HepG2 (cell line): Measurements from ENCODE around the gene CERS4. TPM values are rescaled to one million over a fixed set of nuclear protein-coding genes. Genes with fewer than 3 reads are reported as not detected.

Source experiments
- BORCS8-MEF2B ChIP-seq: sonication (generic); formaldehyde crosslinking; IDR thresholded peaks from 2 replicates; pipeline ENCODE4 v1.8.0; 2022; ENCODE audit warnings: mild to moderate bottlenecking, missing genetic modification reagents
- KLF16 ChIP-seq, 2 experiments: sonication (generic) in 1 of 2; formaldehyde crosslinking in 1 of 2; IDR thresholded peaks; 2 replicates each; pipeline versions ENCODE4 v1.6.1 to v1.8.0; 2016 to 2023; ENCODE audit warnings: missing genetic modification reagents in 2 of 2, missing compliant biosample characterization in 1 of 2
- SRSF1 ChIP-seq: fragments of 200-400 bp; formaldehyde crosslinking; optimal IDR thresholded peaks from 2 replicates; pipeline ENCODE3; 2017; ENCODE audit warnings: mild to moderate bottlenecking, low read depth, low read length, moderate library complexity
- ZNF256 ChIP-seq: sonication (generic); formaldehyde crosslinking; conservative IDR thresholded peaks from 2 replicates; pipeline ENCODE4 v1.4.0; 2020; ENCODE audit warnings: missing genetic modification reagents
- ZNF296 ChIP-seq: sonication (generic); formaldehyde crosslinking; conservative IDR thresholded peaks from 2 replicates; pipeline ENCODE4 v1.5.0; 2020; ENCODE audit warnings: mild to moderate bottlenecking, missing genetic modification reagents
- polyA plus RNA-seq, 8 experiments: library from polyadenylated mRNA; depleted of rRNA in 3 of 8; stranded (reverse) in 7 of 8; unstranded in 1 of 8; fragments of >200 nt; fragmentation: Illumina TruSeq in 4 of 8; extraction: Trizol in 4 of 8; gene quantifications; 2 replicates each; pipeline versions ENCODE4 v1.2.1 to v1.2.3, GENCODE V29; 2011 to 2016; ENCODE audit warnings: low read depth in 4 of 8, missing spikeins in 1 of 8, mixed read lengths in 1 of 8; ENCODE audit not compliant: insufficient read depth in 1 of 8
- total RNA-seq, 5 experiments: library from RNA; depleted of rRNA; stranded (reverse); fragments of >200 nt; fragmentation: Illumina TruSeq; extraction: Trizol; gene quantifications; 2 replicates each; pipeline ENCODE4 v1.2.3, GENCODE V29; 2016; ENCODE audit warnings: low read depth in 1 of 5
- TF ChIP-seq, protein P1 (sequence below): sonication (generic); formaldehyde crosslinking; IDR thresholded peaks from 2 replicates; pipeline ENCODE4 v1.5.0; 2020; ENCODE audit warnings: missing genetic modification reagents
- TF ChIP-seq, protein P2 (sequence below): sonication (generic); formaldehyde crosslinking; IDR thresholded peaks from 2 replicates; pipeline ENCODE4 v1.5.1; 2020; ENCODE audit warnings: mild to moderate bottlenecking, missing genetic modification reagents, borderline replicate concordance
- TF ChIP-seq, protein P3 (sequence below): sonication (generic); formaldehyde crosslinking; IDR thresholded peaks from 2 replicates; pipeline ENCODE4 v1.8.0; 2022; ENCODE audit warnings: missing genetic modification reagents, mild to moderate bottlenecking, borderline replicate concordance
- TF ChIP-seq, protein P4 (sequence below), 2 experiments: fragments of 450-650 bp in 1 of 2; sonication (generic) in 1 of 2; formaldehyde crosslinking in 1 of 2; IDR thresholded peaks; 2 replicates each; pipeline versions ENCODE4 v1.6.1 to v1.8.0; 2016 to 2022; ENCODE audit warnings: antibody characterized with exemption in 1 of 2, mild to moderate bottlenecking in 1 of 2, missing genetic modification reagents in 1 of 2

Gene CERS4
- total and polyA plus RNA-seq, 2 of the 13 experiments (the other 11 are each of a cell fraction or from before 2014, with no cell fraction given) = 74.7 to 83.5 TPM

DNA sequence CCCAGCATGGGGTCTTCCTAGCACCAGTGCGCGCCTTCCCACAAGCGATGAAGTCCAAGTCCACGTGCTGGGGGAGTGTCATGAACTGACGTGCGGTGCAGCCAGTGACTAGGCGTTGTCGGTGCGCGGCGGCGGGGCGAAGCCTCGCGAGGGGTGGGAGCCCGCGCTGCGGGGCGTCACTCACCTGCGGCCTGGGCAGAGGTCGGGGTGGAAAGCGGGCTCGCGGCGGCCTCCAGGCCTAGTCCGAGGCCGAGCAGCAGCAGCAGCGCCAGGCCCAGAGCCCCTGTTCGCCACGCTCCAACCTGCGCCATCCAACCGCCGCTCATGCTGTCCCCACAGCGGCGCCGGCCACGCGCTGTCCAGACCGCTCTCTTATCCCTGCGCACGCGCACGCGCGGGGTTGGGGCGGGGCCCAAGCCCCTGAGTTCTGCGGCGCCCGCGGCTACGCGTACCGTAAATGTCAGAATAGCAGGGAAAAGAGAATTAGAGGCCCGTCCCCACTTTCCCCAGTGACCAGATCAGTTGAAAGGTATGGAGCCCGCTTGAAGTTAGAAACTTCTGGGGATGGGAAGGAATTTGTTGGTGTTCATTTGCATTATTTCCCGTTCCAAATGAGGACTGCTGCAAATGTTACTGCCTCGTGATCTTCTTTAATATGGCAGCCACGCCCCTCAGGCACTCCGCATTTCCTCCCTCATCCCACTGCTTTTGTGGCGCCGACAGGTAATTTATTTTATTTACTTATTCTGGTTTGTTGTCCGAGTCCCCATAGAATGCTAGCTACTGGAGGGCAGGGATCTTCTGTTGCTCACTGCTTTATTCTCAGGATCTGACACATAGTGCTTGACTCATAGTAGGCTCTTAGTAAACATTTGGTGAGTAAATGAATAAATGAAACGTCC, 99.0 kb downstream of the CERS4 start, which contains the start of gene CD320 (continued):
- TF ChIP-seq, protein P1, sequence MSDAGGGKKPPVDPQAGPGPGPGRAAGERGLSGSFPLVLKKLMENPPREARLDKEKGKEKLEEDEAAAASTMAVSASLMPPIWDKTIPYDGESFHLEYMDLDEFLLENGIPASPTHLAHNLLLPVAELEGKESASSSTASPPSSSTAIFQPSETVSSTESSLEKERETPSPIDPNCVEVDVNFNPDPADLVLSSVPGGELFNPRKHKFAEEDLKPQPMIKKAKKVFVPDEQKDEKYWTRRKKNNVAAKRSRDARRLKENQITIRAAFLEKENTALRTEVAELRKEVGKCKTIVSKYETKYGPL (CRISPR knock-in tag) = peak; percentile 85; the same call in 1 of the 2 replicates
- TF ChIP-seq, protein P2, sequence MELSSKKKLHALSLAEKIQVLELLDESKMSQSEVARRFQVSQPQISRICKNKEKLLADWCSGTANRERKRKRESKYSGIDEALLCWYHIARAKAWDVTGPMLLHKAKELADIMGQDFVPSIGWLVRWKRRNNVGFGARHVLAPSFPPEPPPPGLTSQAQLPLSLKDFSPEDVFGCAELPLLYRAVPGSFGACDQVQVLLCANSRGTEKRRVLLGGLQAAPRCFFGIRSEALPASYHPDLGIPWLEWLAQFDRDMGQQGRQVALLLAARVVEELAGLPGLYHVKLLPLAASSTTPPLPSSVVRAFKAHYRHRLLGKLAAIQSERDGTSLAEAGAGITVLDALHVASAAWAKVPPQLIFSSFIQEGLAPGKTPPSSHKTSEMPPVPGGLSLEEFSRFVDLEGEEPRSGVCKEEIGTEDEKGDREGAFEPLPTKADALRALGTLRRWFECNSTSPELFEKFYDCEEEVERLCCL (CRISPR knock-in tag) = no peak; the same call in none of the 2 replicates
- TF ChIP-seq BORCS8-MEF2B (CRISPR knock-in tag) (peak; percentile 96), ZNF296 (CRISPR knock-in tag) (no peak), KLF16 (CRISPR knock-in tag; IDR thresholded peaks at IDR 0.05) (peak in 1 of 2 experiments; percentile 78; a peak in 2 of 4 replicates), SRSF1 (no peak), ZNF256 (peak; percentile 68; the same call in 1 of the 2 replicates)
- TF ChIP-seq, protein P3, sequence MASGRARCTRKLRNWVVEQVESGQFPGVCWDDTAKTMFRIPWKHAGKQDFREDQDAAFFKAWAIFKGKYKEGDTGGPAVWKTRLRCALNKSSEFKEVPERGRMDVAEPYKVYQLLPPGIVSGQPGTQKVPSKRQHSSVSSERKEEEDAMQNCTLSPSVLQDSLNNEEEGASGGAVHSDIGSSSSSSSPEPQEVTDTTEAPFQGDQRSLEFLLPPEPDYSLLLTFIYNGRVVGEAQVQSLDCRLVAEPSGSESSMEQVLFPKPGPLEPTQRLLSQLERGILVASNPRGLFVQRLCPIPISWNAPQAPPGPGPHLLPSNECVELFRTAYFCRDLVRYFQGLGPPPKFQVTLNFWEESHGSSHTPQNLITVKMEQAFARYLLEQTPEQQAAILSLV (CRISPR knock-in tag) = peak; percentile 90; the same call in 1 of the 2 replicates
- TF ChIP-seq, protein P4, sequence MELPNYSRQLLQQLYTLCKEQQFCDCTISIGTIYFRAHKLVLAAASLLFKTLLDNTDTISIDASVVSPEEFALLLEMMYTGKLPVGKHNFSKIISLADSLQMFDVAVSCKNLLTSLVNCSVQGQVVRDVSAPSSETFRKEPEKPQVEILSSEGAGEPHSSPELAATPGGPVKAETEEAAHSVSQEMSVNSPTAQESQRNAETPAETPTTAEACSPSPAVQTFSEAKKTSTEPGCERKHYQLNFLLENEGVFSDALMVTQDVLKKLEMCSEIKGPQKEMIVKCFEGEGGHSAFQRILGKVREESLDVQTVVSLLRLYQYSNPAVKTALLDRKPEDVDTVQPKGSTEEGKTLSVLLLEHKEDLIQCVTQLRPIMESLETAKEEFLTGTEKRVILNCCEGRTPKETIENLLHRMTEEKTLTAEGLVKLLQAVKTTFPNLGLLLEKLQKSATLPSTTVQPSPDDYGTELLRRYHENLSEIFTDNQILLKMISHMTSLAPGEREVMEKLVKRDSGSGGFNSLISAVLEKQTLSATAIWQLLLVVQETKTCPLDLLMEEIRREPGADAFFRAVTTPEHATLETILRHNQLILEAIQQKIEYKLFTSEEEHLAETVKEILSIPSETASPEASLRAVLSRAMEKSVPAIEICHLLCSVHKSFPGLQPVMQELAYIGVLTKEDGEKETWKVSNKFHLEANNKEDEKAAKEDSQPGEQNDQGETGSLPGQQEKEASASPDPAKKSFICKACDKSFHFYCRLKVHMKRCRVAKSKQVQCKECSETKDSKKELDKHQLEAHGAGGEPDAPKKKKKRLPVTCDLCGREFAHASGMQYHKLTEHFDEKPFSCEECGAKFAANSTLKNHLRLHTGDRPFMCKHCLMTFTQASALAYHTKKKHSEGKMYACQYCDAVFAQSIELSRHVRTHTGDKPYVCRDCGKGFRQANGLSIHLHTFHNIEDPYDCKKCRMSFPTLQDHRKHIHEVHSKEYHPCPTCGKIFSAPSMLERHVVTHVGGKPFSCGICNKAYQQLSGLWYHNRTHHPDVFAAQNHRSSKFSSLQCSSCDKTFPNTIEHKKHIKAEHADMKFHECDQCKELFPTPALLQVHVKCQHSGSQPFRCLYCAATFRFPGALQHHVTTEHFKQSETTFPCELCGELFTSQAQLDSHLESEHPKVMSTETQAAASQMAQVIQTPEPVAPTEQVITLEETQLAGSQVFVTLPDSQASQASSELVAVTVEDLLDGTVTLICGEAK (IDR thresholded peaks at IDR 0.05) = no peak
- TF ChIP-seq, protein P4 (CRISPR knock-in tag; IDR thresholded peaks at IDR 0.05) = peak; percentile 85
